ENCODE data around the gene CFAP46. TPM values are rescaled to one million over a fixed set of nuclear protein-coding genes. Genes with fewer than 3 reads are reported as not detected.
"Not testable (repeated sequence)": the region's sequence is repeated elsewhere in the genome, so short reads cannot be mapped to it uniquely, and the experiment has no call there.

CFAP46 gene
- total and polyA plus RNA-seq, 2 experiments from 2014 or later: 3.1 to 5.4 TPM

GRCh38 chr10:132888898-132889490 is 53.4 kb downstream of the CFAP46 start (continued):
- no peak for TF ChIP-seq ZNF462 (CRISPR knock-in tag; IDR thresholded peaks at IDR 0.05)
- TF ChIP-seq CTCF (conservative IDR thresholded peaks at IDR 0.05; ENCODE audit: low read depth in 2 of 2): no peak
- no peak for TF ChIP-seq CREB1 (CRISPR knock-in tag; IDR thresholded peaks at IDR 0.05; ENCODE audit: low read depth)
- no peak for TF ChIP-seq ZNF331 (CRISPR knock-in tag; IDR thresholded peaks at IDR 0.05; ENCODE audit: low read depth)

- not testable (repeated sequence) for H3K36me3 Mint-ChIP-seq (ENCODE audit: low read depth); H3K9me2 ChIP-seq (ENCODE audit: insufficient read depth); H2AFZ ChIP-seq; H3K4me2 ChIP-seq; H3K27ac Mint-ChIP-seq; DNase-seq (ENCODE audit: low spot score); H3K27me3 ChIP-seq (ENCODE audit: insufficient read depth); H4K20me1 ChIP-seq (replicated peaks; ENCODE audit: insufficient read depth); H3K27ac ChIP-seq (ENCODE audit: low read depth); H3K4me3 Mint-ChIP-seq; H3K9me3 Mint-ChIP-seq; ATAC-seq; H3K36me3 ChIP-seq (ENCODE audit: insufficient read depth); H3K4me3 ChIP-seq; H3K79me2 ChIP-seq (replicated peaks; ENCODE audit: insufficient read depth); H3F3A ChIP-seq (replicated peaks; ENCODE audit: low read depth)
- H3K4me1 Mint-ChIP-seq: peaks cover 39% of the 10 kb centered on the region
- H3K4me1 ChIP-seq (ENCODE audit: insufficient read depth): peaks cover 30% of the 10 kb centered on the region
- H3K27me3 Mint-ChIP-seq (ENCODE audit: insufficient read depth, low read depth, poor library complexity): peaks cover 19% of the 10 kb centered on the region
These were observed 53.9 kb downstream of the CFAP46 start for GRCh38 chr10:132888446-132888845.
